Astrocyte (in vitro differentiated cells and primary cell): ENCODE results near the gene ALMS1. TPM values are rescaled to one million over a fixed set of nuclear protein-coding genes. Genes with fewer than 3 reads are reported as not detected.

Experiments
- DNase-seq: peaks from one replicate; pipeline ENCODE4 v3.0.0-alpha.2; 2010; ENCODE audit warnings: low read depth
- FAIRE-seq: peaks from 2 replicates; lab custom pipeline; 2011; peaks lifted over from hg19 to GRCh38; lab: Jason Lieb, UNC
- H2AFZ ChIP-seq: 2 replicates; pipeline ENCODE4 v1.6.0; 2012; ENCODE audit warnings: low read depth, low read length, inconsistent platforms
- H3K27ac ChIP-seq: 2 replicates; pipeline ENCODE4 v1.5.1; 2011; ENCODE audit warnings: low read depth, low read length, inconsistent platforms
- H3K27me3 ChIP-seq: 2 replicates; pipeline ENCODE4 v1.6.0; 2011; ENCODE audit warnings: low read length, inconsistent platforms; ENCODE audit not compliant: insufficient read depth
- H3K36me3 ChIP-seq: 2 replicates; pipeline ENCODE4 v1.5.1; 2011; ENCODE audit warnings: low read length, inconsistent platforms; ENCODE audit not compliant: insufficient read depth
- H3K4me1 ChIP-seq: 2 replicates; pipeline ENCODE4 v1.5.1; 2011; ENCODE audit warnings: low read length, inconsistent platforms; ENCODE audit not compliant: insufficient read depth
- H3K4me2 ChIP-seq: 2 replicates; pipeline ENCODE4 v1.6.0; 2012; ENCODE audit warnings: low read length, inconsistent platforms
- H3K4me3 ChIP-seq: 2 replicates; pipeline ENCODE4 v1.5.1; 2011; ENCODE audit warnings: low read depth, mild to moderate bottlenecking, low read length, inconsistent platforms; ENCODE audit not compliant: insufficient read depth
- H3K79me2 ChIP-seq: 2 replicates; pipeline ENCODE4 v1.6.0; 2012; ENCODE audit warnings: mild to moderate bottlenecking, low read length, inconsistent platforms; ENCODE audit not compliant: insufficient read depth
- H3K9ac ChIP-seq: 2 replicates; pipeline ENCODE4 v1.6.0; 2012; ENCODE audit warnings: mild to moderate bottlenecking, low read length, inconsistent platforms
- H3K9me3 ChIP-seq: 2 replicates; pipeline ENCODE4 v1.5.1; 2012; ENCODE audit warnings: low read depth, mild to moderate bottlenecking, low read length, inconsistent platforms; ENCODE audit not compliant: insufficient read depth
- H4K20me1 ChIP-seq: 2 replicates; pipeline ENCODE4 v1.6.0; 2012; ENCODE audit warnings: low read length, inconsistent platforms; ENCODE audit not compliant: insufficient read depth
- H3K27ac Mint-ChIP-seq: one replicate; pipeline ENCODE4 v1.8.0; 2021; ENCODE audit warnings: mild to moderate bottlenecking, mixed read lengths; ENCODE audit not compliant: unreplicated experiment
- H3K27me3 Mint-ChIP-seq: one replicate; pipeline ENCODE4 v1.8.0; 2021; ENCODE audit warnings: low read depth, mixed read lengths; ENCODE audit not compliant: unreplicated experiment
- H3K36me3 Mint-ChIP-seq: one replicate; pipeline ENCODE4 v1.8.0; 2021; ENCODE audit warnings: low read depth, mixed read lengths; ENCODE audit not compliant: unreplicated experiment
- H3K4me1 Mint-ChIP-seq: one replicate; pipeline ENCODE4 v1.8.0; 2021; ENCODE audit warnings: low read depth, mixed read lengths; ENCODE audit not compliant: unreplicated experiment
- H3K4me3 Mint-ChIP-seq: one replicate; pipeline ENCODE4 v1.8.0; 2021; ENCODE audit warnings: mild to moderate bottlenecking, moderate library complexity, mixed read lengths; ENCODE audit not compliant: unreplicated experiment
- H3K9me3 Mint-ChIP-seq: one replicate; pipeline ENCODE4 v1.8.0; 2021; ENCODE audit warnings: mild to moderate bottlenecking, mixed read lengths; ENCODE audit not compliant: unreplicated experiment
- CTCF ChIP-seq: IDR thresholded peaks from 2 replicates; pipeline ENCODE4 v1.5.1; 2011; ENCODE audit warnings: low read depth, mild to moderate bottlenecking, inconsistent platforms, low read length, moderate library complexity; ENCODE audit not compliant: insufficient read depth
- EZH2 ChIP-seq: IDR thresholded peaks from 2 replicates; pipeline ENCODE4 v1.6.1; 2012; ENCODE audit warnings: mild to moderate bottlenecking, low read length, inconsistent platforms; ENCODE audit not compliant: insufficient read depth
- total RNA-seq: library from RNA; stranded (reverse); gene quantifications from 2 replicates; pipeline ENCODE4 v1.2.1, GENCODE V29; 2021

The ALMS1 gene
- total RNA-seq, 1 donor from 2014 or later: 14.6 TPM

DNA sequence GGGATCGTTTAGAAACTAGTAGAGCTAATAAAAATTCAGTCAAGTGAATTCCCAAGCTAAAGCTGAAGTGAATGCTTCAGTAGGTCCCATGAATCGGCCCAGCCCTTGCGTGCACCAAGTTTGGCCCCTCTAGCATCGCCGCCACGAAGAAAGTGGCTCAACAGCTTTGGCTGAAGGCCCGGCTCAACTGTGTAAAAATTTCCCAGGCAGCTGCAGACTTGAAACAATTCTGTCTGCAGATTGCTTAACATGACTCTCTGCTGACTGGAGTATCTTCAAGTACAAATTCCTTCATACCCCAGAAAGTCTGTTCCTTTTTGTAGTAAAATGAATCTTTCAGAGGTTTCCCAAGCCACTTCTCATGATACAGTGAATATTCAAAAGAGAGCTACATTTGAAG, 32.7 kb downstream of the ALMS1 start:
- DNase-seq (peak; percentile 90), FAIRE-seq (no peak)
- H3K9me3 Mint-ChIP-seq: no peaks in the 10 kb centered on the region
- peaks cover 10% of the 10 kb centered on the region for H4K20me1 ChIP-seq
- H3K4me3 ChIP-seq: no peak overlapping the region
- H2AFZ ChIP-seq: no peak overlapping the region
- peak overlapping the region; percentile 42 for H3K27ac ChIP-seq
- no peak overlapping the region for H3K4me2 ChIP-seq
- no peaks in the 10 kb centered on the region for H3K36me3 Mint-ChIP-seq
- no peak for TF ChIP-seq CTCF
- H3K79me2 ChIP-seq: no peaks in the 10 kb centered on the region
- H3K4me1 Mint-ChIP-seq: peaks cover 27% of the 10 kb centered on the region
- H3K27me3 ChIP-seq: no peaks in the 10 kb centered on the region
- H3K9me3 ChIP-seq: no peaks in the 10 kb centered on the region
- H3K9ac ChIP-seq: no peak overlapping the region
- H3K4me1 ChIP-seq: peaks cover 6% of the 10 kb centered on the region
- peak overlapping the region; percentile 70 for H3K27ac Mint-ChIP-seq
- H3K27me3 Mint-ChIP-seq: no peaks in the 10 kb centered on the region
- H3K36me3 ChIP-seq: peaks cover 6% of the 10 kb centered on the region
- no peak overlapping the region for H3K4me3 Mint-ChIP-seq

- no peak overlapping the region for H3K4me3 Mint-ChIP-seq
- Histone ChIP-seq H3K9me3 (no peaks in the 10 kb centered on the region), H3K4me2 (no peak overlapping the region), H3K4me3 (no peak overlapping the region), H3K4me1 (no peaks in the 10 kb centered on the region), H3K79me2 (no peaks in the 10 kb centered on the region), H2AFZ (no peak overlapping the region), H4K20me1 (no peaks in the 10 kb centered on the region), H3K27ac (no peak overlapping the region), H3K27me3 (no peaks in the 10 kb centered on the region), H3K36me3 (peaks cover 12% of the 10 kb centered on the region), H3K9ac (no peak overlapping the region)
- DNase-seq (no peak), FAIRE-seq (no peak)
- no peaks in the 10 kb centered on the region for H3K27me3 Mint-ChIP-seq
- TF ChIP-seq CTCF (no peak), EZH2 (no peak)
- H3K27ac Mint-ChIP-seq: no peak overlapping the region
- peaks cover 4% of the 10 kb centered on the region for H3K4me1 Mint-ChIP-seq
- H3K9me3 Mint-ChIP-seq: no peaks in the 10 kb centered on the region
- H3K36me3 Mint-ChIP-seq: peaks cover 2% of the 10 kb centered on the region
Observed at GRCh38 chr2:73423913-73424312, 38.3 kb downstream of the ALMS1 start.

DNA sequence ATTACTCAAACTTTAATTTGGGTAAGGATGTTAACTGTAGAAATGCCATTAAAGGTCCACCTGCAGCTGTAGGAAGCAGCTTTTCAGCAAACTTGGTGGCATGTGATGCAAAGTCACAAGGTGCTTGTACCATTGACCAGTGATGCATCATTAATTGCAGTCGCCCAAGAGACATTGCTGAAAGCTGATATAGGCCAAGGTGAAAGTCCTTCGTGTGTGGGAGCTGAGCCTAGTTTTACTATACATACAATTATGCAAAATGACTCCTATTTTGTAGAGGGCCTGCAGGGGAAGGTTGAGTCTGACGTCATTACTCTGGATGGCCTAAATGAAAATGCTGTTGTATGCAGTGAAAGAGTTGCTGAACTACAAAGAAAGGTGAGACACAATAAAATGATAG, 40.5 kb downstream of the ALMS1 start:
- H3K27ac Mint-ChIP-seq: no peak overlapping the region
- TF ChIP-seq CTCF: no peak
- no peak for TF ChIP-seq EZH2
- H3K9me3 Mint-ChIP-seq: no peaks in the 10 kb centered on the region
- Histone ChIP-seq H3K79me2 (no peaks in the 10 kb centered on the region), H3K4me3 (no peak overlapping the region), H3K27ac (no peak overlapping the region), H3K9me3 (no peaks in the 10 kb centered on the region), H4K20me1 (no peaks in the 10 kb centered on the region), H3K9ac (no peak overlapping the region), H2AFZ (no peak overlapping the region), H3K27me3 (no peaks in the 10 kb centered on the region), H3K4me2 (no peak overlapping the region), H3K36me3 (peaks cover 8% of the 10 kb centered on the region), H3K4me1 (no peaks in the 10 kb centered on the region)
- FAIRE-seq (no peak), DNase-seq (no peak)
- peaks cover 6% of the 10 kb centered on the region for H3K36me3 Mint-ChIP-seq
- no peak overlapping the region for H3K4me3 Mint-ChIP-seq
- no peaks in the 10 kb centered on the region for H3K27me3 Mint-ChIP-seq
- peaks cover 2% of the 10 kb centered on the region for H3K4me1 Mint-ChIP-seq
